ENCODE measurements around the gene ADAR. TPM values are rescaled to one million over a fixed set of nuclear protein-coding genes. Genes with fewer than 3 reads are reported as not detected.

ADAR gene
- total and polyA plus RNA-seq, 10 donors = 25.6 to 249 (median 225) TPM

DNA sequence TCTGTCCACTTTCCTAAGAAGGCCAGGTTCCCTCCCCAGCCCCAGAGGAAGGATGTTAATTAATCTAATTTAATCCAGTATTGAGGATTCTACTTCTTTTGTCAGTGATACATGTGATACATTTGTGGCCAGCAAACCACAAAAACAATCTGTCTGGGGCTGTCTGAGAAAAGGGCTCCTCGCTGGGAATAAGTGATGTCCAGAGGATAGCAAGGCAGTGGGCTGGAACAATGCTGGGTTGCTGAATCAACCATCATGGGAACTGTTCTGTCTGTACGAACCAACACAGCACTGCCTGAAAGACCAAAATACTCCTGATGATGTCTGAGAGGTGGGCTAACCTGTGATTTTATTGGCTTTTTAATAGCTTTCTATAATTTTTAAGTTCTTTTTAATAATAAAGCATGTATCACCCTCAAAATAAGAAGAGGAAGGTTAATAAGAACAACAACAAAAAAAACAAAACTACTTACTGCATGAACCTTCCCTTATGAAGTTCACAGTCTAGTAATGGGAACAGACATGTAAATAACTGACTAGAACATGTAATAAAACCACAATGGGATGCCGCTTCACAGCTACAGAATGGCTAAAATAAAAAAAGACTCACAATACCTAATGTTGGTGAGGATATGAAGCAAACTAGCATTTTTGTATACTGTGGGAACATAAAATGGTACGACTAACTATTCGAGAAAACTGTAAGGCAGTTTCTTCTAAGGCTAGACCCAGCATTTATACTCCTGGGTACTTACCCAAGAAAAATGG is 11.4 kb upstream of the ADAR start:
- intact Hi-C loops (cut with DNase I; ENCODE audit: low total_unique reads) = no loop called here
- Histone ChIP-seq H3K9me3 (no peaks in the 10 kb centered on the region), H3K27ac (peak overlapping the region in 1 of 8 donors; percentile 17), H3K36me3 (peaks cover 0 to 18% (median 2%) of the 10 kb centered on the region in 6 donors), H3K27me3 (replicated peaks in 1 of 7) (no peaks in the 10 kb centered on the region), H3K4me3 (no peak overlapping the region), H3K4me1 (peaks cover 0 to 78% (median 24%) of the 10 kb centered on the region in 6 donors)
- TF ChIP-seq CTCF (IDR thresholded peaks at IDR 0.05 in 8 of 11, conservative IDR thresholded peaks at IDR 0.05 in 3 of 11) (no peak), POLR2A (IDR thresholded peaks at IDR 0.05) (no peak), POLR2AphosphoS5 (IDR thresholded peaks at IDR 0.05) (no peak)
- DNase-seq = no peak
- 75 to 88% (median 80%) methylated on average over 5 of the region's 5 CpGs for WGBS, 5 donors

GRCh38 chr1:154616659-154617345 is 8.8 kb upstream of the ADAR start:
- no peak for TF ChIP-seq CTCF (IDR thresholded peaks at IDR 0.05 in 8 of 11, conservative IDR thresholded peaks at IDR 0.05 in 3 of 11)
- TF ChIP-seq POLR2A (IDR thresholded peaks at IDR 0.05) = no peak
- no peak for TF ChIP-seq POLR2AphosphoS5 (IDR thresholded peaks at IDR 0.05)
- H3K27me3 ChIP-seq (replicated peaks in 1 of 7) = no peaks in the 10 kb centered on the region
- H3K4me1 ChIP-seq = peaks cover 0 to 61% (median 14%) of the 10 kb centered on the region in 6 donors
- H3K36me3 ChIP-seq = peaks cover 0 to 13% (median 2%) of the 10 kb centered on the region in 6 donors
- H3K9me3 ChIP-seq = no peaks in the 10 kb centered on the region
- intact Hi-C loops (cut with DNase I; ENCODE audit: low total_unique reads) = no loop called here
- no peak overlapping the region for H3K27ac ChIP-seq
- H3K4me3 ChIP-seq = no peak overlapping the region
- DNase-seq = no peak
- 86 to 95% (median 92%) methylated on average over 5 of the region's 5 CpGs for WGBS, 5 donors

GRCh38 chr1:154615411-154615810 is 7.4 kb upstream of the ADAR start:
- intact Hi-C loops (cut with DNase I; ENCODE audit: low total_unique reads) = no loop called here
- 92 to 99% (median 97%) methylated on average over 4 of the region's 4 CpGs for WGBS, 5 donors
- Histone ChIP-seq H3K4me3 (no peak overlapping the region), H3K27me3 (replicated peaks in 1 of 7) (no peaks in the 10 kb centered on the region), H3K4me1 (peaks cover 0 to 61% (median 20%) of the 10 kb centered on the region in 6 donors), H3K36me3 (peaks cover 0 to 11% (median 2%) of the 10 kb centered on the region in 6 donors), H3K9me3 (no peaks in the 10 kb centered on the region), H3K27ac (no peak overlapping the region)
- TF ChIP-seq POLR2A (IDR thresholded peaks at IDR 0.05) (no peak), CTCF (IDR thresholded peaks at IDR 0.05 in 8 of 11, conservative IDR thresholded peaks at IDR 0.05 in 3 of 11) (no peak), POLR2AphosphoS5 (IDR thresholded peaks at IDR 0.05) (no peak)
- no peak for DNase-seq

- H3K9me3 ChIP-seq = no peaks in the 10 kb centered on the region
- no peak overlapping the region for H3K27ac ChIP-seq
- 78 to 88% (median 84%) methylated on average over 6 of the region's 6 CpGs for WGBS, 5 donors
- H3K36me3 ChIP-seq = peaks cover 0 to 11% (median 2%) of the 10 kb centered on the region in 6 donors
- DNase-seq = no peak
- no peaks in the 10 kb centered on the region for H3K27me3 ChIP-seq (replicated peaks in 1 of 7)
- TF ChIP-seq CTCF (IDR thresholded peaks at IDR 0.05 in 8 of 11, conservative IDR thresholded peaks at IDR 0.05 in 3 of 11) = no peak
- no peak for TF ChIP-seq POLR2AphosphoS5 (IDR thresholded peaks at IDR 0.05)
- no peak for TF ChIP-seq POLR2A (IDR thresholded peaks at IDR 0.05)
- H3K4me1 ChIP-seq = peaks cover 2 to 62% (median 21%) of the 10 kb centered on the region in 6 donors
- H3K4me3 ChIP-seq = no peak overlapping the region
- intact Hi-C loops (cut with DNase I; ENCODE audit: low total_unique reads) = no loop called here
Observed at GRCh38 chr1:154614901-154615300, 6.9 kb upstream of the ADAR start.

Data from spleen (tissue), 11 donors.